ENCODE results near the gene PPARD. TPM values are rescaled to one million over a fixed set of nuclear protein-coding genes. Genes with fewer than 3 reads are reported as not detected.

PPARD gene
- total RNA-seq, 1 experiment from 2014 or later = 24.7 TPM

DNA sequence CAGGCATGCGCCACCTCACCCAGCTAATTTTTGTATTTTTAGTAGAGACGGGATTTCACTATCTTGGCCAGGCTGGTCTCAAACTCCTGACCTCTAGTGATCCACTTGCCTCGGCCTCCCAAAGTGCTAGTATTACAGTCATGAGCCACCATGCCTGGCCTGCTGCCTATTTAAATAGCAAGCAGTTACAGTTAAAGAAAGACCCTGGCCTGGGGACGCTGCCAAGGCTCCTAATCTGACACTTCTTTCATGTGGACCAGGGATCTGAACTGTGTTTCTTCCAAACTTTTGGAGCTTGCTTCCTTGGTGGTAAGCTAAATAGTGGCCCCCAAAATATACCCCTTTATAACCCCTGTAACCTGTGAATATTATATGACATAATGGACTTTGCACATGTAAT is 15.3 kb downstream of the PPARD start:
- POLR2A ChIA-PET (ENCODE audit: unreplicated experiment) = no interaction called here
- no peaks in the 10 kb centered on the region for H4K20me1 ChIP-seq (ENCODE audit: insufficient read depth)

DNA sequence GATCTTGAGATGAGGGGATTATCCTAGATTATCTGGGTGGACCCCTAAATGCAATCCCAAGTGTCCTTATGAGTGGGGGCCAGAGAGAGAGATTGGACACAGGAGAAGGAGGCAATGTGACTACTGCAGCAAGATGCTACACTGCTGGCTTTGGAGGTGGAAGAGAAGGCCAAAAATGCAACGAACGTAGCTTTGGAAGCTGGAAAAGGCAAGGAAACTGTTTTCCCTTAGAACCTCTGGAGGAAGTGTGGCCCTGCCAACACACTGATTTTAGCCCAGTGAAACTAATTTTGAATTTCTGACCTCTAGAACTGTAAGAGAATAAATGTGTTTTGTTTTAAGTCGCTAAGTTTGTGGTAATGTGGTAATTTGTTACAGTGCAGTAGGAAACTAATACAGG is 15.7 kb downstream of the PPARD start:
- no TSS peak for BruUV-seq (replicated peaks)
- Histone ChIP-seq H3K4me2 (no peak overlapping the region), H3K4me1 (replicated peaks; ENCODE audit: insufficient read depth) (peaks cover 25% of the 10 kb centered on the region), H3K4me3 (no peak overlapping the region), H3K27me3 (ENCODE audit: insufficient read depth, low read depth) (no peaks in the 10 kb centered on the region), H3K9me3 (ENCODE audit: insufficient read depth, low read depth) (no peaks in the 10 kb centered on the region), H2AFZ (no peak overlapping the region), H4K20me1 (ENCODE audit: insufficient read depth) (no peaks in the 10 kb centered on the region), H3F3A (ENCODE audit: insufficient read depth, low read depth) (peaks cover 31% of the 10 kb centered on the region), H3K9me2 (ENCODE audit: insufficient read depth) (no peaks in the 10 kb centered on the region), H3K27ac (no peak overlapping the region), H3K36me3 (ENCODE audit: low read depth) (no peaks in the 10 kb centered on the region), H3K79me2 (ENCODE audit: low read depth) (no peaks in the 10 kb centered on the region)
- POLR2A ChIA-PET (ENCODE audit: unreplicated experiment) = no interaction called here
- TF ChIP-seq EZH2 (IDR thresholded peaks at IDR 0.05; ENCODE audit: low read depth) = no peak
- TF ChIP-seq, protein P1, sequence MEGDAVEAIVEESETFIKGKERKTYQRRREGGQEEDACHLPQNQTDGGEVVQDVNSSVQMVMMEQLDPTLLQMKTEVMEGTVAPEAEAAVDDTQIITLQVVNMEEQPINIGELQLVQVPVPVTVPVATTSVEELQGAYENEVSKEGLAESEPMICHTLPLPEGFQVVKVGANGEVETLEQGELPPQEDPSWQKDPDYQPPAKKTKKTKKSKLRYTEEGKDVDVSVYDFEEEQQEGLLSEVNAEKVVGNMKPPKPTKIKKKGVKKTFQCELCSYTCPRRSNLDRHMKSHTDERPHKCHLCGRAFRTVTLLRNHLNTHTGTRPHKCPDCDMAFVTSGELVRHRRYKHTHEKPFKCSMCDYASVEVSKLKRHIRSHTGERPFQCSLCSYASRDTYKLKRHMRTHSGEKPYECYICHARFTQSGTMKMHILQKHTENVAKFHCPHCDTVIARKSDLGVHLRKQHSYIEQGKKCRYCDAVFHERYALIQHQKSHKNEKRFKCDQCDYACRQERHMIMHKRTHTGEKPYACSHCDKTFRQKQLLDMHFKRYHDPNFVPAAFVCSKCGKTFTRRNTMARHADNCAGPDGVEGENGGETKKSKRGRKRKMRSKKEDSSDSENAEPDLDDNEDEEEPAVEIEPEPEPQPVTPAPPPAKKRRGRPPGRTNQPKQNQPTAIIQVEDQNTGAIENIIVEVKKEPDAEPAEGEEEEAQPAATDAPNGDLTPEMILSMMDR (conservative IDR thresholded peaks at IDR 0.05) = no peak
- intact Hi-C loops (cut with micrococcal nuclease; ENCODE audit: unreplicated experiment) = no loop called here
- no peak for DNase-seq
- CTCF ChIA-PET = no interaction called here

More for the DNA sequence above, 15.3 kb downstream of the PPARD start:
- Histone ChIP-seq H3K4me1 (replicated peaks; ENCODE audit: insufficient read depth) (peaks cover 25% of the 10 kb centered on the region), H3K79me2 (ENCODE audit: low read depth) (no peaks in the 10 kb centered on the region), H3K27ac (no peak overlapping the region), H3F3A (ENCODE audit: insufficient read depth, low read depth) (peaks cover 31% of the 10 kb centered on the region), H3K4me2 (no peak overlapping the region), H3K27me3 (ENCODE audit: insufficient read depth, low read depth) (no peaks in the 10 kb centered on the region), H3K9me3 (ENCODE audit: insufficient read depth, low read depth) (no peaks in the 10 kb centered on the region), H3K9me2 (ENCODE audit: insufficient read depth) (no peaks in the 10 kb centered on the region), H3K36me3 (ENCODE audit: low read depth) (no peaks in the 10 kb centered on the region), H2AFZ (no peak overlapping the region), H3K4me3 (no peak overlapping the region)
- DNase-seq = no peak
- CTCF ChIA-PET = no interaction called here
- TF ChIP-seq EZH2 (IDR thresholded peaks at IDR 0.05; ENCODE audit: low read depth) = no peak
- TF ChIP-seq, protein P1 (conservative IDR thresholded peaks at IDR 0.05) = no peak
- intact Hi-C loops (cut with micrococcal nuclease; ENCODE audit: unreplicated experiment) = no loop called here
- no TSS peak for BruUV-seq (replicated peaks)

DNA sequence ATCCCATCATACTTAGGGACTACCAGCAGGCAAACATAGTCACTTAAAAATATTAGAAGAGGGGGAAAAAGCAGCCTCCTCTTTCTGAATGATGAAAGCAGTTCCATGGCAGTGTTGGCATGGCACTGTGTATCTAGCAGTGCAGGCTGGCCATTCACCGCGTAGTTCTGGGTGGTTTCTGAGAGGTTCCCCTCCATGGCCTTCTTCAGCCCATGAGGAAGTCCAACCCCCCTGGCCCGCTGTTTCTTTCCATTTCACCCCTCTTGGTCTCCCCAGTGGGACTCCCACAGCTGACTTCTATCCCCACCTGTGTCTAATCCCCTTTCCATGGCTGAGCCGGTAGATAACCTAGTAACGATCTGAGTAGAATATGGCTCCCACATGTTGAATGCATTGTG is 17.0 kb downstream of the PPARD start:
- TF ChIP-seq, protein P1 (conservative IDR thresholded peaks at IDR 0.05) = no peak
- TF ChIP-seq EZH2 (IDR thresholded peaks at IDR 0.05; ENCODE audit: low read depth) = no peak
- Histone ChIP-seq H3K4me3 (no peak overlapping the region), H3K36me3 (ENCODE audit: low read depth) (no peaks in the 10 kb centered on the region), H3K27me3 (ENCODE audit: insufficient read depth, low read depth) (no peaks in the 10 kb centered on the region), H3F3A (ENCODE audit: insufficient read depth, low read depth) (peaks cover 31% of the 10 kb centered on the region), H3K27ac (peak overlapping the region; percentile 79), H3K9me3 (ENCODE audit: insufficient read depth, low read depth) (no peaks in the 10 kb centered on the region), H4K20me1 (ENCODE audit: insufficient read depth) (no peaks in the 10 kb centered on the region; the same call in 1 of the 2 replicates), H3K79me2 (ENCODE audit: low read depth) (no peaks in the 10 kb centered on the region), H3K9me2 (ENCODE audit: insufficient read depth) (no peaks in the 10 kb centered on the region), H3K4me1 (replicated peaks; ENCODE audit: insufficient read depth) (peaks cover 25% of the 10 kb centered on the region), H2AFZ (no peak overlapping the region), H3K4me2 (0 out of 2 replicates have a peak overlapping the region, but pooled peaks have one; percentile 43)
- POLR2A ChIA-PET (ENCODE audit: unreplicated experiment) = no interaction called here
- intact Hi-C loops (cut with micrococcal nuclease; ENCODE audit: unreplicated experiment) = no loop called here
- no peak for DNase-seq
- CTCF ChIA-PET = no interaction called here
- BruUV-seq (replicated peaks) = no TSS peak

Measured in PC-9 (cell line).